ENCODE results near the gene WDR86.

The WDR86 gene

DNA sequence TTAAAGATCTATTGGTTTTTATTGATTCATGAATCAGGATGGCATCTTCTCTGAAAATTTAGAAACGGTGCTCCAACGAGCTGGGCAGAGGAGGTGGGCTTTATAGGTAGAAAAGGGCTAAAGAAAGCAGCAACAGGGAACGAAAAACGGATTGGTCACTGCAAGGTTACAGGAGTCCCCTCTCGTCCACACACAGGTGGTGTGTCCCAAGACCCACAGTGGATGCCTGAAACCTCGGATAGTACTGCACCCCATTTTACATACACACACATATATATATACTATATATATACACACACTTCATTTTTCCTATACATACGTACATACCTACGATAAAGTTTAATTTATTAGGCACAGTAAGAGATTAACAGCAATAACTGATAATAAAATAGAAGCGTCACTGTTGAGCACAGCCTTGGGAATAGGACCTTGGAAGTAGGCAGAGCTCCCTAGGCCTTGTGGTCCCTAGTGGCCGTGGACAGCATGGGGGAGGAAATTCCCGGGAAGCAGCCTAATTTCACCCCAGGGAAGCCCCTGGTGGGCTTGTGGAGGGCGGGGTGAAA is 69.0 kb downstream of the WDR86 start:
- no peak overlapping the region for H3K4me3 ChIP-seq (ENCODE audit: low read length)
- H3K9ac ChIP-seq (ENCODE audit: low read length), result no peak overlapping the region

DNA sequence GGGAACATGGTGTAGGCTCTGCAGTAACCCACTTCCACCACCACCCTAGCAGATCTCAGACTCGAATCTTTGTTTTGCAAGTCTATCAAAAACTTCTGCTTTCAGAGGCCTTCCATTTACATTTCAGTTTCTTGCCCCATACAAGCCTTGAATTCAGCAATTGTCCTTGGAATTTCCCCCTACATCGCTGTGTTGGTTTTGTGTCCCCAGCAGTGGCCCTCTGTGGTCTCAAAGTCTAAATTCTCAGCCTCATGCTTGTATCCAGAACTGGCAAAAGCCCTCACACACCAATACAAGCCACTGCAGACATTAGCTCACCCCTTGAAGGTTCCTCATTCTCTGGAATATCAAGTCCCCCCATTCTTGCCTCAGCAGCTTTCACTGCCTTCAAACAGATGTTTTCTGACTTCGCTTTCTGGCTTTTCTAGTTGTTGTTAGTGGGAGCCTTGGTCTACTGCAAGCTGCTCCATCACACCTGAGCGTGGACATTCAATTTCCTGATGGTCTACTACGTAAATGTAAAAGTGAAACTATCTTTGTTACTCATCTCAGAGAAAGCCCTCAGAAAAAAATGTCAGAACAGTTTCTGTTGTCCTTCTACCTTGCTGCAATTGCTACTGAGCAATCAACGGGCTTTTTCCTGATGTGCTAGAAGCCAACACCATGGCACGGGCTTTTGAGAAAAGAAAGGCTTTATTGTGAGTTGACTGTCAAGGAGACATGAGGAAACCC is 70.0 kb downstream of the WDR86 start:
- Histone ChIP-seq H3K9ac (ENCODE audit: low read length) (no peak overlapping the region), H3K4me1 (ENCODE audit: control insufficient read depth, insufficient read depth, low read length) (peaks cover 15% of the 10 kb centered on the region), H3K27me3 (ENCODE audit: control insufficient read depth, insufficient read depth, low read length) (no peaks in the 10 kb centered on the region), H3K36me3 (ENCODE audit: control insufficient read depth, insufficient read depth, low read length) (no peaks in the 10 kb centered on the region), H3K9me3 (ENCODE audit: control insufficient read depth, low read length) (no peaks in the 10 kb centered on the region), H3K4me3 (ENCODE audit: low read length) (no peak overlapping the region)

More for the DNA sequence above, 69.0 kb downstream of the WDR86 start:
- Histone ChIP-seq H3K9me3 (ENCODE audit: control insufficient read depth, low read length) (no peaks in the 10 kb centered on the region), H3K36me3 (ENCODE audit: control insufficient read depth, insufficient read depth, low read length) (no peaks in the 10 kb centered on the region), H3K4me1 (ENCODE audit: control insufficient read depth, insufficient read depth, low read length) (peaks cover 18% of the 10 kb centered on the region), H3K27me3 (ENCODE audit: control insufficient read depth, insufficient read depth, low read length) (no peaks in the 10 kb centered on the region)

DNA sequence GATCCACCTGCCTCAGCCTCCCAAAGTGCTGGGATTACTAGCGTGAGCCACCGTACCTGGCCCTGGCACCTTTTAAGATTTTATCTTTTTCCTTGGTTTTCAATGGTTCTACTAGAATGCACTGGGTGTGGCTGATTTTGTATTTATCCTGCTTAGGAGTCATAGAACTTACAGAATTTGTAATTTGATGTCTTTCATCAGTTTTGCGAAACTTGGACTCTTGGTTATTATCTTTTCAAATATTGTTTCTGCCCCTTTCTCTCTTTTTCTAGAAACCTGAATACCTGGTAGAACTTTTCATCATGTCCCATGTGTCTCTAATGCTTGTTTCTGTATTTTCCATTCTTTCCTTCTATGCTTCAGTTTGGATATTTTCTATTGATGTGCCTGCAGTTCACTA is 71.0 kb downstream of the WDR86 start:
- Histone ChIP-seq H3K4me1 (ENCODE audit: control insufficient read depth, insufficient read depth, low read length) (peaks cover 15% of the 10 kb centered on the region), H3K36me3 (ENCODE audit: control insufficient read depth, insufficient read depth, low read length) (no peaks in the 10 kb centered on the region), H3K9me3 (ENCODE audit: control insufficient read depth, low read length) (no peaks in the 10 kb centered on the region), H3K27me3 (ENCODE audit: control insufficient read depth, insufficient read depth, low read length) (no peaks in the 10 kb centered on the region), H3K9ac (ENCODE audit: low read length) (no peak overlapping the region), H3K4me3 (ENCODE audit: low read length) (no peak overlapping the region)

DNA sequence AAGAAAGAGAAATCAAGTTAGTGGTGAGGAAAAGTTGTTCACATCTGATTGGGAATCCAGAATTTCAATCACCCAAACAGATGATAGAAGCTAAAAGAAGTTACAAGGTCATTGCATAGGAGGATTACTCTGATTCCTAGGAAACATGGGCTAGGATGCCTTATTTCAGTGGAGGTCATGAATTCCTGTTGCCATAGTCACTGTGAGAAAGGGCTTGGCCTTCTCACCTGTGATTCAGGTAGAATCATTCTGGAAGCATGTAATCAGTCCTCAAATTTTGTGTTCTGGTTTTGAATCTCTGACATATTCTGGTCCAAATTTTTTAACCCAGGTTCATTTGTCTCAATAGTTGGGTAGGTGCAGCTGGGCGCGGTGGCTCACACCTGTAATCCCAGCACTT is 72.5 kb downstream of the WDR86 start:
- H3K4me1 ChIP-seq (ENCODE audit: control insufficient read depth, insufficient read depth, low read length), result peaks cover 4% of the 10 kb centered on the region
- H3K9me3 ChIP-seq (ENCODE audit: control insufficient read depth, low read length), result no peaks in the 10 kb centered on the region
- no peaks in the 10 kb centered on the region for H3K27me3 ChIP-seq (ENCODE audit: control insufficient read depth, insufficient read depth, low read length)
- no peak overlapping the region for H3K4me3 ChIP-seq (ENCODE audit: low read length)
- H3K36me3 ChIP-seq (ENCODE audit: control insufficient read depth, insufficient read depth, low read length), result no peaks in the 10 kb centered on the region
- no peak overlapping the region for H3K9ac ChIP-seq (ENCODE audit: low read length)

DNA sequence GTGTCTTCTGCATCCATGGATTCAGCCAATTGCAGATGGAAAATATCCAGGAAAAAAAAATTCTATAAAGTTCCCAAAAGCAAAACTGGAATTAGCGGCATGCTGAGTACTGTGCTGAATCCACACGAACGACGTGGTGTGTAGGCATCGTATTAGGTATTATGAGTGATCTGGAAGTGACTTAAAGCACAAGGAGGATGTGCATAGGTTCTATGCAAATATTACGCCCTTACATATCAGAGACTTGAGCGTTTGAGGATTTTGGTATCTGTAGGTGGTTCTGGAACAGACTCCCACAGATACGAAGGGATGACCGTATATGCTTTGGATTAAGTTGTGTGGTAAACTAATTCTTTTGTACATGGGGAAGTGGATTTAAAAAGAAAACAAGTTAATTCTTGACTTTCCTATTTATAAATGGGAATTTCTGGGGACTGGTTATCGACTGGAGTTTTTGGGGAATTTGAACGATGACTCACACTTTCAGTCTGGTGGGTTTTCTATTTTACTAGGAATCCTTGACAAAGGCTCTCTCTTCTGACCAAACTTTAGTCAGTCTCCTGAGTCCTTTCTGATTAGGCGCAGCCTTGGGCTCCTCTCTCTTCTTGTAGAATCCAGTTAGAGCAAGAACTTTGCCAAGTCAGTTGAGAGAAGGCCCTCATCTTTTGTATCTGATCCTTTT is 73.7 kb downstream of the WDR86 start:
- H3K4me3 ChIP-seq (ENCODE audit: low read length), result no peak overlapping the region
- H3K4me1 ChIP-seq (ENCODE audit: control insufficient read depth, insufficient read depth, low read length), result peaks cover 2% of the 10 kb centered on the region
- H3K9me3 ChIP-seq (ENCODE audit: control insufficient read depth, low read length), result no peaks in the 10 kb centered on the region
- no peak overlapping the region for H3K9ac ChIP-seq (ENCODE audit: low read length)
- H3K36me3 ChIP-seq (ENCODE audit: control insufficient read depth, insufficient read depth, low read length), result no peaks in the 10 kb centered on the region
- no peaks in the 10 kb centered on the region for H3K27me3 ChIP-seq (ENCODE audit: control insufficient read depth, insufficient read depth, low read length)

DNA sequence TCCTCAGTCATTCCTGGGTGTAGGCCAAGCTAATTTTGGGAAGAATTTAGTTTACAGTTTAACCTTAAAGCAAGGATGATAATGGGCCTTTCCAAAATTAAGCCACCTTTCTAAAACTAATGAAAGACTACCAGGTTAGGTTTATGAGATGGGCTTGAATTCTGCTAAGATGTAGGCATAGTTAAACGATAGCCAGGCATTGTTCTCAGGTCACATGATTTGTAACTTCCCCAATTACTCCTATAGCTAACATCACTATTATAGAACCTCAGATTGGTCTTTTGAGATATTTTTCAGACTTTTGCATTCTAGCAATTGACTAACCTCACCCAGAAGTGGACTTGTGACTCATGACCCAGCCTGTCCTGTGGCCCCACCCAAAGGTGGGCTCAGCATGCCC is 75.2 kb downstream of the WDR86 start:
- H3K4me3 ChIP-seq (ENCODE audit: low read length), result no peak overlapping the region
- no peaks in the 10 kb centered on the region for H3K27me3 ChIP-seq (ENCODE audit: control insufficient read depth, insufficient read depth, low read length)
- H3K9ac ChIP-seq (ENCODE audit: low read length), result no peak overlapping the region
- H3K9me3 ChIP-seq (ENCODE audit: control insufficient read depth, low read length), result no peaks in the 10 kb centered on the region
- H3K4me1 ChIP-seq (ENCODE audit: control insufficient read depth, insufficient read depth, low read length), result no peaks in the 10 kb centered on the region
- H3K36me3 ChIP-seq (ENCODE audit: control insufficient read depth, insufficient read depth, low read length), result no peaks in the 10 kb centered on the region
